Stimulated activated naive CD4-positive, alpha-beta T cell treated with Interleukin-2 at 50 U/mL for 16 hours (primary cell): ENCODE measurements around the gene KIF26A.
"Not testable (repeated sequence)": the region's sequence is repeated elsewhere in the genome, so short reads cannot be mapped to it uniquely, and the experiment has no call there.

Experiments used
- DNase-seq: peaks from one replicate; lab custom pipeline; 2025; lab: John Stamatoyannopoulos, UW

The KIF26A gene

DNA sequence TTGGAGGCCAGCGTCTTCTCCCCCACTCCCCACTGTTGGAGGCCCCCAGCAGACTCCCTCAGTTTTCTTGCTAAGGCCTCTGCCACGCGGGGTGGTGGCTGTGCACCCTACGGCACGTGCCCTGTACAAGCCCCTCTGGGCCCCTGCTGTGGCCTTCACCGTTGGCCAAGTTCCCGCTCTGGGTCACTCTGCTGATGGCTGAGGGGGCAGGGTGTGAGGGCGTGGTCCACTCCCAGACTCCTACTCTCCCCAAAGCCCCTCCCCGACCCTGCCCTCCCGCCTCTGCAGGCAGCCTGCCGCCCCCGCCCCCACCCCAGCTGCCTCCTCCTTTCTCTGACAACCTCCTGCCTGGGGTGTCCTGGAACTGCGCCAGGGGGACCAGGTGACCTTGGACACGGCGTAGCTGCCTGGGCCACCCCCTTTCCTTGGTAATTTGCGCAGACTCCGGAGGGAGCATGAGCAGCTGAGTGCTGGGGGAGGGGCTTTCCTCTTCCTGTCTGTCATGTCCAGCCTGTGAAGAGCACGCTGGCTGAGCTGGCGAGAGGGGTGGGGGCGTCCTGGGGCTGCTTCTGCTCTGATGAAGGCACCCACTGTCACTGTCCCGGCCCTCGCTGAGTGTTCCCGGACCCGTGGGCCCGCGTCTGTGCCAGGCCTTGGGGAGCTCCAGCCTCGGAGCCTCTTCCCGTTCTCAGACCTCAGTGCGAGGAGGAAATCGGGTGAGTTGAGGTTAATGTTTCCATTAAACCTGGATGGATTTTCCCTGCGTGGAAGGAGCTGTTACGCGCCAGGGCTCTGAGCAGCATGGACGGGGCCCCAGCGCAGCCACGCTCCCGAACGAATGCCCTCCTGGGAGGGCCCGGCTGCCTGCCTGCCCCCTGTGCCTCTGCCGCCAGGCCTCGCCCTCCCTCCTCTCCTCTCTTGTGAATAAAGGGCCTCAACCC, 85.0 kb downstream of the KIF26A start:
- DNase-seq: no peak

DNA sequence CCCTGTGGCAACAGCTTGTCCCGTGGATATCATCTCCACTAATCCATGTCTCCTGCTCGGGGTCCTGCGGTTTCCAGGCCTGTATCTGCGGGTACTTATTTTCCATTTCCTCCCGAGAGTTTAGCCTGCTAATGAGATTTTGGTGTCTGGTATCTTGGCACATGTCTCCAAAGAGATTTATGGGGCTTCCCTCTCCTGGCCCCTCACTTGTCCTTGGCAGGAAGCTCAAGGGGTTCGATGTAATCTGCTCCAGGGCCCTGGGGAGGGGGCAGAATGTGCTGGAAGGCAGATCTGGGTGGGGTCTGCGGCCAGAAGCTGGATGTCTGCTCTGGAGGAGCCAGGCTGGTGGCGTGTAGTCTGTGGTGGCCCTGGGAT, 85.7 kb downstream of the KIF26A start:
- DNase-seq: no peak

DNA sequence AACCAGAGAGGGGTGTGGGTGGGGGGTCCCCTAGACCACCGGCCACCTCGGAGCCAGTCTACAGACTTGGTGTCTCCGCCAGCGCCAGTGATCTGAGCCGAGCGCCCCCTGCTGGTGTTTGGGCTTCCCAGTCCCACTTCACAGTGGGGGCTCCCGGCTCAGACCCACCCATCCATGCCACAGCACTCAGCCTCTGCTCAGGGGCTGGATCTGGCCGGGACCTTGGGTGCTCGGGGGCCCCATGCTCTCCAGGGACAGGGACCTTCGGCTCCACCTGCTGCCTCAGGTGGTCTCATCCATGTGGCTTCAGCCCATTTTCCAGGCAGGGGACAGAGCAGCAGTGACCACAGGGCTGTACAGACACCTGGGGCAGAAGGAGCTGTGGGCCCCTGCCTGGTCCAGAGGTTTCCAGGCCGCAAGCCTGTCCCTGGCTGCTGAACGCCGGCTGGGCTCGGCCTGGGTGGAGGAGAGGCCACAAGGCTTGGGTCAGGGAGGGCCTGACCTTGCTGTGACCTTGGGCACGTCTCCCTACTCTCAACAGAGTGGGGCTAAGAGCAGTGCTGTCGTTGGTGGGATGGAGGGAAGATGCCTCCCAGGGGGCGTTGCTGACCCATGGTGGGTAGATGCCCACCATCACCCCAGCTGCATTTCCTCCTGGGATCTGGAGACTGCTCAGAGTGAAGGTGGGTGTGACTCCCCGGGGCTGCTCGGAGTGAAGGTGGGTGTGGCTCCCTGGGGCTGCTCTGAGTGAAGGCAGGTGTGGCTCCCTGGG, 86.3 kb downstream of the KIF26A start:
- peak; percentile 14 for DNase-seq

DNA sequence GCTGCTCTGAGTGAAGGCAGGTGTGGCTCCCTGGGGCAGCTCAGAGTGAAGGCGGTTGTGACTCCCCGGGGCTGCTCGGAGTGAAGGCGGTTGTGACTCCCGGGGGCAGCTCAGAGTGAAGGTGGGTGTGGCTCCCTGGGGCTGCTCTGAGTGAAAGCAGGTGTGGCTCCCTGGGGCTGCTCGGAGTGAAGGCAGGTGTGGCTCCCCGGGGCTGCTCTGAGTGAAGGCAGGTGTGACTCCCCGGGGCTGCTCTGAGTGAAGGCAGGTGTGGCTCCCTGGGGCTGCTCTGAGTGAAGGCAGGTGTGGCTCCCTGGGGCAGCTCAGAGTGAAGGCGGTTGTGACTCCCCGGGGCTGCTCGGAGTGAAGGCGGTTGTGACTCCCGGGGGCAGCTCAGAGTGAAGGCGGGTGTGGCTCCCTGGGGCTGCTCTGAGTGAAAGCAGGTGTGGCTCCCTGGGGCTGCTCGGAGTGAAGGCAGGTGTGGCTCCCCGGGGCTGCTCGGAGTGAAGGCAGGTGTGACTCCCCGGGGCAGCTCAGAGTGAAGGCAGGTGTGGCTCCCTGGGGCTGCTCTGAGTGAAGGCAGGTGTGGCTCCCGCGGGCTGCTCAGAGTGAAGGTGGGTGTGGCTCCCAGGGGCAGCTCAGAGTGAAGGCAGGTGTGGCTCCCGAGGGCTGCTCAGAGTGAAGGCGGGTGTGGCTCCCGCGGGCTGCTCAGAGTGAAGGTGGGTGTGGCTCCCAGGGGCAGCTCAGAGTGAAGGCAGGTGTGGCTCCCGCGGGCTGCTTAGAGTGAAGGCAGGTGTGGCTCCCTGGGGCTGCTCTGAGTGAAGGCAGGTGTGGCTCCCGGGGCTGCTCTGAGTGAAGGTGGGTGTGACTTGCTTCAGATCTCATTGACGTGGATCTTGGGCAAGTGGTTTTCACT, 87.1 kb downstream of the KIF26A start:
- DNase-seq: not testable (repeated sequence)

DNA sequence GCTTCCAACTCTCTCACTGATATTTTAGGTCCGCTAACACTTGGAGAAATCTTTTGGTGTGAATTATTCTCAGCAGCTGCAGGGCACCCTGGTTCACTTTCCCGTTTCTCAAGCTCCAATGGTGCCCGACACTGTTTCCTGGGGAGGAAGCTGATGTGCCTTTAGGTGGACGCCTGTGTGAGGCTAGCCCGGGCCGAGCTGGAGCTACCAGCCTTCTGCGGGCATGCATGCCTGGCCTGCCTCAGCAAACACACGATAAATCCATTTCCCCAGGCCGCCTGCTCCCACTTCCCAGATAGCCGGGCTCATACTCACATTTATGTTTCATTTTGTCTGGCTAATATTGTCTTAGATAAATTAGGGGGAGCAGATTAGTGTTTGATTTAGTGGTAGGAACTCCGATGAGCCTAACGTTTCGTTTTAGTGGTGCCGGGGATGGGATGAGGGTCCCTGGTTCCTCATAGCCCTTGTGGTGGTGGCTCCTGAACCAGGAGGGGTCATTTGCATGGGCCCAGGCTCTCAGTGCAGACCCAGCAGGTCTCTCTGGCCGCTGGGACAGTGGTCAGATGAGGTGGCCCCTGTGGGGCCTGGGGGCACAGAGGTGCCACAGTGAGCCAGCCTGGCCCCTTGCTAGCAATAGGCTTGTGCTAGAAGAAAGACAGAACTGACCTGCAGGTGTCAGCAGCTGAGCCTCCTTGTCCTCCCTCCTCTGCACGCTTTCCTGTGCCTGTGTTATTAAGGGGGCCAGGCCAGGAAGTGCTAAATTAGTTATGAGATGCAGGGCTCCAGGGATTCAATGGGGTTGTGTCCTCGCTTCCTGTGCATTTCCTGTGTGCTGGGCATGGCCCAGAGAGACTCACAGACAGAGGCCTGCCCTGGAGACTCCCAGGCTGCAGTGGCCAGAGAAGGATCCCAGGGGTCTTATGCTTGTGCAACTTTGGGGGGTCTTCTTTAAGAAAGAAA, 88.3 kb downstream of the KIF26A start:
- no peak for DNase-seq

DNA sequence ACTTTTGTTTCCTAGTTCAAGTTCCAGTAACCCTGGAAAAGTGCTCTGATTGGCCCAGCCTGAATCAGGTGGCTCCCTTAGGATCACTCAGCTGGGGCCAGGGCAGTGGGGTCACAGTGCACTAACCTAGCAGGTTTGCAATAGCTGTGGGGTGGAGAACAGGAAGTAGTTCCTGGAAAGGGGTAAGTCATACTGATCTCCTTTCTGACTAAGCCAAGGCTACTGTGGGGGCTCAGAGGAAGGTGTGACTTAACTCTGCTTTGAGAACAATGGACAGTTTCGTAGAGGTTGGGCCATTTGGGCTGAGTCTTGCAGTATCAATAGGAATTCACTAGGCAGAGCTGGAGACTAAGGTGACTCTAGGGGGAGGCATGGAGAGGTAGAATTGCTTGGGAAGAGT, 89.4 kb downstream of the KIF26A start:
- no peak for DNase-seq

DNA sequence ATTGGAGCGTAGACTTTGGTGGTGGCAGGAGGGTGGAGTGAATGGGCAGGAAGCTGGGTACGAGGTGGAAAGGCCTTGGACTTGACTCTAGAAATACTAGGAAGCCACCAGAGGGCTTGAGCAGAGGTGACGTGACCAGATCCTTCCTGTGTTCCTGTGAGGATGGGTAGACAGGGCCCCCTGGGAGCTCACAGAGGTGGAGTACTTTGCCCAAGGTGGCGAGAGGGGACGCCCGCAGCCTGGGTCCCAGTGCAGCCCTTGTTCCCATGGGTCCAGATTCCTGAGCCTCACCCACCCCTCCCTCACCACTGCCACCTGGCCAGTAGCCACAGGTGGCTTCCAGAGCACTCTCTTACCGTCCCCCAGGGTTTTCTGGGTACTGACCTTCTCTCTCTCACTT, 89.8 kb downstream of the KIF26A start:
- DNase-seq: no peak

DNA sequence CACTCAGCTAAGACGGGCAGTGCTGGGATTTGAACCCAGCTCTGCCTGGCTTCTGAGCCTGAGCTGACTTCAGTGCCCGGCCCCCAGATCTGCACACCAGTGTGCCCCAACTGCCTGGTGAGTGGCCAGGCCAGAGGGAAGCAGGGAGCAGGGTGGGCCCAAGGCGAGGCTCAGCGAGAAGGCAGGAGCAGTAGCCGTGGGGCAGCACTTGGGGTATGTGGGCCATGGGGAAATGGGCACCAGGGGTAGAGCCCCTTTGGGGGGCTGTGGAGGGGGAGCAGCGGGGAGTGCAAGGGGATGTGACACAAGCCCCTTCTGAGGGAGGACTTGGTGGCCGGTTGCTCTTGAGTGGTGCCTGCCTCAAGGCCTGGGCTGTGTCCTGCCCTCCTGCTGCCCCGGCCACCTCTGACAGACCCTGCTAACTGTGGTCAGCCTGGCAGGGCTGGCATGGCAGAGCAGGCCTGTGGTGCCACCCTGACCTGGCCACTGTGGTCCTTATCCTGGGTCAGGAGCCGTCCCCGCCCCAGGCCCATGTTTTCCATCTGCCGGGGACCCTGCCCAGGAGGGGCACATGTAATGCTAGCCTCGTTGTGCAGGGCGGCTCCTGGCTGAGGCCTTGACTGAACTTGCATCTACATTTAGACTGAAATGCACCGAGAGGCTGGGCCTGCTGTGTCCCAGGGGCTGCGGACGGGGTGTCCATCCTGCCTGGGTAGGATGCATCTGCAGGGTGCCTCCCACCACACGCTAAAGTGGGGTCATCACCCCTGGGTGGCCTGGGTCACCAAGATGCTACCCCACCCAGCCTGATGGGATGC, 90.5 kb downstream of the KIF26A start:
- DNase-seq: no peak

DNA sequence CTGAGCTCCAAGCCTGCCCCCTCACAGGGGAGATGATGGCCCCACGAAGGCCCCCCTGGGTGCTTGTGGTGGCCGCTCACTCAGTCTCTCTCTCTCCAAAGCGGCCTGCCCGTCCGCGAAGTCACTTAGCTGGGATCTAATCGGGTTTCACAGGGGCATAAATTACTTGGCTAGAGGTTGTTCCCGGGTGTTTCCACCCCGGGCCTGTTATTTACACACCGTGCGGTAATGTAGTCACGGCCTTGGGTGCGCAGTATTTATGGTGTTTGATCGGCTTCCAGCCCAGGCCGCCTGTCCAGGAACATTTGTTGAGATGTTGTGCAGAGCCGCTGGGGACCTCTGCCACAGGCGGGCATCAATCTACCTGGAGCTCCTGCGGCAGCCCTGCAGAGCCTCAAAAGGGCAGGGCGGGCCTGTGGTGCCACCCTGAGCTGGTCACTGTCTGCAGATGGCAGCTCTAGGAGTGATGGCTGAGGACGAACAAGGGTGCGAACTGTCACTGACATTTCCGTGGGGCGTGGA, 91.2 kb downstream of the KIF26A start:
- no peak for DNase-seq

DNA sequence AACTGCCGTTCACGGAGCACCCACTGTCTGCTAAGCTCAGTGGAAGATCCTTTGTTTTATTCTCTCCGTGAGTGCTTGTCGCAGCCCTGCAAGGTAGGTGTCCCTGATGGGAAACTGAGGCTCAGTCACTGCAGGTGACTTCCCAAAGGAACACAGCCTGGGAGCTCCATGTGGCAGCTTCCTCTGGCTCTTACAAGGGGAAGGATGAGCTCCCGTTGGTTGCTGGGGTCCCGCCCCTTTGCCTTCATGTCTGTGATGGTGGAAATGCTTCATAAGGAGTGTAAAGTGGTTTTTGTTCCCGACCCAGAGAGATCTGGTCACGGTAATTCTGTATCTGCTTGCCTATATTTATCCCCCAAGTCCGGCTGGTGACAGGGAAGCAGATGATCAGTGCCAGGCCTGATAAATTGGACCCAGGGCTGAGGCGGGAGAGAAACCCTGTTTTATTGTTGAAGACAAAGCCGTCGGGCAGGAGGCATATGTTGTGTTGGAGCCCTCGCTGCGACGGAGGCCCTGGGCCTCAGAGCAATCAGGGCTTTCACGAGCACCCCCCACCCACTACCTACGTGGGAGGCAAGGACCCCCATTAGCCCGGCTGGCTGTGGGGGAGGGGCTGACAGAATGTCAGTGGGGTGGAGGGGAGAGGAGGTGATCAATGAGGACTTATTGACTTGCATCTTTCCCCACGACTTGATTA, 91.9 kb downstream of the KIF26A start:
- DNase-seq: no peak
